Endodermal cell (in vitro differentiated cells): ENCODE data around the gene ZNF804A. TPM values are rescaled to one million over a fixed set of nuclear protein-coding genes. Genes with fewer than 3 reads are reported as not detected.

ENCODE experiments used
- DNase-seq: peaks from one replicate; pipeline ENCODE4 v3.0.0-alpha.2; 2017
- H3K27ac ChIP-seq: 2 replicates; pipeline ENCODE4 v1.5.1; 2013; ENCODE audit warnings: mild to moderate bottlenecking, low read depth, low read length, moderate library complexity
- H3K27me3 ChIP-seq: 2 replicates; pipeline ENCODE4 v1.6.1; 2013; ENCODE audit warnings: mild to moderate bottlenecking, low read length, moderate library complexity; ENCODE audit not compliant: insufficient read depth, control insufficient read depth, poor library complexity, severe bottlenecking
- H3K36me3 ChIP-seq: 2 replicates; pipeline ENCODE4 v1.7.0; 2013; ENCODE audit warnings: mild to moderate bottlenecking, low read length, moderate library complexity; ENCODE audit not compliant: control insufficient read depth, insufficient read depth
- H3K4me1 ChIP-seq: one replicate; pipeline ENCODE4 v1.7.0; 2013; ENCODE audit warnings: low read length; ENCODE audit not compliant: control insufficient read depth, insufficient read depth
- H3K4me3 ChIP-seq: 2 replicates; pipeline ENCODE4 v1.5.1; 2013; ENCODE audit warnings: mild to moderate bottlenecking, low read length, moderate library complexity
- H3K9ac ChIP-seq: 2 replicates; pipeline ENCODE4 v1.6.1; 2013; ENCODE audit warnings: mild to moderate bottlenecking, low read length, moderate library complexity; ENCODE audit not compliant: poor library complexity, severe bottlenecking; ENCODE audit errors: extremely low read depth
- H3K9me3 ChIP-seq: 2 replicates; pipeline ENCODE4 v1.6.1; 2013; ENCODE audit warnings: mild to moderate bottlenecking, low read length, moderate library complexity; ENCODE audit not compliant: control insufficient read depth
- H3K27ac Mint-ChIP-seq: 2 replicates; pipeline ENCODE4 v1.8.0; 2020; ENCODE audit warnings: mixed read lengths
- H3K27me3 Mint-ChIP-seq: 2 replicates; pipeline ENCODE4 v1.8.0; 2021; ENCODE audit warnings: mild to moderate bottlenecking, mixed read lengths; ENCODE audit not compliant: insufficient read depth
- H3K36me3 Mint-ChIP-seq: 2 replicates; pipeline ENCODE4 v1.8.0; 2020; ENCODE audit warnings: low read depth, mixed read lengths
- H3K4me1 Mint-ChIP-seq: 2 replicates; pipeline ENCODE4 v1.8.0; 2020; ENCODE audit warnings: mixed read lengths
- H3K4me3 Mint-ChIP-seq: 2 replicates; pipeline ENCODE4 v1.8.0; 2020; ENCODE audit warnings: mild to moderate bottlenecking, moderate library complexity, mixed read lengths
- H3K9me3 Mint-ChIP-seq: 2 replicates; pipeline ENCODE4 v1.8.0; 2020; ENCODE audit warnings: mild to moderate bottlenecking, mixed read lengths
- CTCF ChIP-seq: fragments of 200-600 bp; sonication (generic); conservative IDR thresholded peaks from 2 replicates; pipeline ENCODE4 v1.5.0; 2021; ENCODE audit warnings: antibody characterized with exemption, mild to moderate bottlenecking
- WGBS, 2 experiments: methylation state at CpG; one replicate each; pipeline versions ENCODE4 v1.1.5 to v1.1.7; 2013; ENCODE audit warnings: missing lambda C conversion rate in 2 of 2, mixed read lengths in 1 of 2; ENCODE audit not compliant: insufficient coverage in 1 of 2, insufficient read length in 1 of 2; 5-methylcytosine and 5-hydroxymethylcytosine counted together
- total RNA-seq, 2 donors: library from RNA; stranded (reverse); fragmentation: NEBNext Ultra II Directional in 1 of 2; extraction: Animal tissue kit (Norgen Biotek cat#: 25700) in 1 of 2; gene quantifications; 2 replicates in 1 of 2; 3 replicates in 1 of 2; pipeline ENCODE4 v1.2.1, GENCODE V29; 2021

Gene ZNF804A
- total RNA-seq, 2 donors from 2014 or later = 0.15 TPM; not detected in 1

- Histone ChIP-seq H3K9me3 (peaks cover 6% of the 10 kb centered on the region), H3K27me3 (no peaks in the 10 kb centered on the region), H3K27ac (no peak overlapping the region), H3K9ac (no peak overlapping the region), H3K36me3 (no peaks in the 10 kb centered on the region), H3K4me1 (no peaks in the 10 kb centered on the region), H3K4me3 (no peak overlapping the region)
- Mint-ChIP-seq H3K27me3 (no peaks in the 10 kb centered on the region), H3K4me1 (peaks cover 8% of the 10 kb centered on the region), H3K4me3 (no peak overlapping the region), H3K27ac (no peak overlapping the region), H3K36me3 (no peaks in the 10 kb centered on the region), H3K9me3 (no peaks in the 10 kb centered on the region)
- WGBS, 2 experiments = 84% methylated on average over 1 of the region's 1 CpG; no CpG with 5 or more reads in 1 of the 2 experiments
- no peak for TF ChIP-seq CTCF
- no peak for DNase-seq
These were observed 310.6 kb downstream of the ZNF804A start for GRCh38 chr2:184908966-184909365.

GRCh38 chr2:184920451-184920965, 322.2 kb downstream of the ZNF804A start:
- Histone ChIP-seq H3K4me3 (no peak overlapping the region), H3K9me3 (no peaks in the 10 kb centered on the region), H3K27me3 (no peaks in the 10 kb centered on the region), H3K9ac (no peak overlapping the region), H3K36me3 (no peaks in the 10 kb centered on the region), H3K27ac (no peak overlapping the region), H3K4me1 (no peaks in the 10 kb centered on the region)
- WGBS, 2 experiments = 86 to 89% methylated on average over 1 to 2 of the region's 3 CpGs
- no peak for DNase-seq
- no peaks in the 10 kb centered on the region for H3K4me1 Mint-ChIP-seq
- H3K9me3 Mint-ChIP-seq = peaks cover 2% of the 10 kb centered on the region
- no peak for TF ChIP-seq CTCF
- no peak overlapping the region for H3K4me3 Mint-ChIP-seq
- H3K27me3 Mint-ChIP-seq = no peaks in the 10 kb centered on the region
- H3K36me3 Mint-ChIP-seq = no peaks in the 10 kb centered on the region
- no peak overlapping the region for H3K27ac Mint-ChIP-seq

GRCh38 chr2:184921676-184922075, 323.3 kb downstream of the ZNF804A start:
- no peak for TF ChIP-seq CTCF
- no peak overlapping the region for H3K27ac ChIP-seq
- no peaks in the 10 kb centered on the region for H3K27me3 ChIP-seq
- no peaks in the 10 kb centered on the region for H3K27me3 Mint-ChIP-seq
- no peak for DNase-seq
- H3K4me3 Mint-ChIP-seq = no peak overlapping the region
- peaks cover 5% of the 10 kb centered on the region for H3K9me3 Mint-ChIP-seq
- H3K9ac ChIP-seq = no peak overlapping the region
- no peaks in the 10 kb centered on the region for H3K4me1 ChIP-seq
- H3K9me3 ChIP-seq = no peaks in the 10 kb centered on the region
- no peaks in the 10 kb centered on the region for H3K36me3 ChIP-seq
- H3K36me3 Mint-ChIP-seq = no peaks in the 10 kb centered on the region
- no peak overlapping the region for H3K27ac Mint-ChIP-seq
- no peak overlapping the region for H3K4me3 ChIP-seq
- H3K4me1 Mint-ChIP-seq = no peaks in the 10 kb centered on the region
- 75 to 100% methylated on average over 1 to 2 of the region's 2 CpGs for WGBS, 2 experiments
